Kidney (tissue), 14 donors: Measurements from ENCODE around the gene TFG. TPM values are rescaled to one million over a fixed set of nuclear protein-coding genes. Genes with fewer than 3 reads are reported as not detected.

ENCODE experiments used
- DNase-seq, 5 donors: peaks; one replicate each; pipeline ENCODE4 v3.0.0-alpha.2; 2013 to 2020
- FAIRE-seq: peaks from 2 replicates; lab custom pipeline; 2012; peaks lifted over from hg19 to GRCh38; lab: Jason Lieb, UNC
- H3K27ac ChIP-seq, 2 donors: one replicate each; pipeline ENCODE4 v1.7.0; 2013; ENCODE audit warnings: low read depth in 2 of 2, low read length in 2 of 2, inconsistent platforms in 1 of 2
- H3K27me3 ChIP-seq: one replicate; pipeline ENCODE4 v1.7.1; 2013; ENCODE audit warnings: low read length, inconsistent platforms; ENCODE audit not compliant: control insufficient read depth, insufficient read depth
- H3K36me3 ChIP-seq, 3 donors: one replicate each; pipeline versions ENCODE4 v1.7.0 to v1.7.1; 2013; ENCODE audit warnings: low read length in 3 of 3, control low read depth in 1 of 3, inconsistent platforms in 1 of 3; ENCODE audit not compliant: insufficient read depth in 3 of 3, control insufficient read depth in 2 of 3
- H3K4me1 ChIP-seq, 3 donors: one replicate each; pipeline versions ENCODE4 v1.7.0 to v1.7.1; 2013; ENCODE audit warnings: low read length in 3 of 3, inconsistent platforms in 1 of 3, low read depth in 1 of 3; ENCODE audit not compliant: control insufficient read depth in 2 of 3, insufficient read depth in 2 of 3
- H3K4me3 ChIP-seq, 3 donors: one replicate each; pipeline versions ENCODE4 v1.7.0 to v1.8.1; 2013; ENCODE audit warnings: low read length in 3 of 3, control low read depth in 1 of 3, inconsistent platforms in 1 of 3
- H3K9ac ChIP-seq, 3 donors: one replicate each; pipeline versions ENCODE4 v1.7.0 to v1.7.1; 2013; ENCODE audit warnings: low read length in 3 of 3, control low read depth in 1 of 3, inconsistent platforms in 1 of 3
- H3K9me3 ChIP-seq, 3 donors: one replicate each; pipeline versions ENCODE4 v1.7.0 to v1.7.1; 2013; ENCODE audit warnings: low read length in 3 of 3, control low read depth in 1 of 3, inconsistent platforms in 1 of 3; ENCODE audit not compliant: control insufficient read depth in 2 of 3, insufficient read depth in 1 of 3
- CTCF ChIP-seq: IDR thresholded peaks from 3 replicates; pipeline ENCODE4 v1.5.1; 2012; ENCODE audit warnings: mild to moderate bottlenecking, moderate library complexity, borderline replicate concordance; ENCODE audit not compliant: insufficient read depth; ENCODE audit errors: extremely low read depth
- intact Hi-C: fragments of 100-400 bp; cut with DNase I; formaldehyde crosslinking; loops from one replicate; pipeline ENCODE4 v1.11.1; 2022
- polyA plus RNA-seq: library from polyadenylated mRNA; stranded (reverse); fragments of 350-450 nt; fragmentation: Illumina TruSeq; extraction: RNeasy Lipid Tissue Mini Kit (QIAGEN cat#74804); gene quantifications from one replicate; pipeline ENCODE4 v1.2.3, GENCODE V29; 2014; ENCODE audit warnings: low read depth, low replicate concordance; ENCODE audit not compliant: insufficient read depth
- total RNA-seq: library from RNA; stranded (reverse); fragmentation: NEBNext Ultra II Directional; extraction: Animal tissue kit (Norgen Biotek cat#: 25700); gene quantifications from one replicate; pipeline ENCODE4 v1.2.1, GENCODE V29; 2021
- donor health status: control.
- donor health status: control.
- donor health status: control.
- donor health status: control.
- donor health status: control.
- donor health status: DM: yes; HTN: yes; CAD: no.
- donor health status: Normal renal cell carcinoma (clear cell type).

Gene TFG
- total and polyA plus RNA-seq, 2 donors from 2014 or later, result 84.8 to 86.2 TPM

DNA sequence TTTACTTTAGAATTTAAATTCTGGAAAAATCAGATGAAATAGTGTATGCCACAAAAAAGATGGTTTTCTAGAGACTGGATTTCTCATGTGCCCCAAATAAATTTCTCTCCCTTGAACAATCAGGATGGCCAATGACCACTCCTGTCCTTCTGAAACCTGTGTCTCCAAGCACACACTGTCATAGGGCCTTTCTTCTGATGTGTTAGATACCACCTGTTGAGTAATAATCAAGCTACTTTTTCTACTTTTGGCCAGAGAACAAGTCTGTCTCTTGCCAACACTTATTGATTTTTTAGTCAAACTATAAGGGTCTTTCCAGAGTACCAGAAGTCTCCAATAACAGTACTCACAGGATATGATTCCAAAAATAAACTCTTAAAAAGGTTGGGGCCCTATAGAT lies 16.1 kb upstream of the TFG start:
- Histone ChIP-seq H3K36me3 (no peaks in the 10 kb centered on the region), H3K27ac (no peak overlapping the region), H3K4me3 (no peak overlapping the region), H3K4me1 (no peaks in the 10 kb centered on the region), H3K27me3 (no peaks in the 10 kb centered on the region), H3K9me3 (no peaks in the 10 kb centered on the region), H3K9ac (no peak overlapping the region)
- intact Hi-C loops, result no loop called here
- no peak for TF ChIP-seq CTCF
- DNase-seq (no peak), FAIRE-seq (no peak)

GRCh38 chr3:100695696-100696095 lies 13.6 kb upstream of the TFG start:
- intact Hi-C loops, result no loop called here
- no peak for TF ChIP-seq CTCF
- Histone ChIP-seq H3K9ac (no peak overlapping the region), H3K36me3 (no peaks in the 10 kb centered on the region), H3K27me3 (no peaks in the 10 kb centered on the region), H3K9me3 (no peaks in the 10 kb centered on the region), H3K4me1 (no peaks in the 10 kb centered on the region), H3K27ac (no peak overlapping the region), H3K4me3 (no peak overlapping the region)
- no peak for DNase-seq
- FAIRE-seq, result no peak

DNA sequence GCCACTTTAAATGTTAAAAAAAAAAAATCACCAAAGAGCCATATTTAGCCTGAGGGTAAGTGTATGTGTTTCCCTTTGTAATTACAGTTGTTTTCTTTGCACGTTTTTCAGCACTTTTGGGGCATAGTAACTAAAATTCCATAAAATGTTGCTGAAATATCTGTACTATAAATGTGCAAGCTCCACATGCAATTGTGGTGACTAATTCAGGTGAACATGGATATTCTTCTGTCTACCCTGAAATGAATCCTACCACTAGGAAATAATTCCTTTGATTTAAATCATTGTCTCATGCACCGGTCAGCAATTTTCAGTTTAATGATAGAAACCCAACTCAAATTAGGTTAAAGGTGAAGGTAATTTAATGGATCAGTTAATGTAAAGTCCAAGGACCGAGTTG lies 13.1 kb upstream of the TFG start:
- Histone ChIP-seq H3K4me3 (no peak overlapping the region), H3K27me3 (no peaks in the 10 kb centered on the region), H3K9ac (no peak overlapping the region), H3K36me3 (no peaks in the 10 kb centered on the region), H3K27ac (no peak overlapping the region), H3K9me3 (no peaks in the 10 kb centered on the region), H3K4me1 (no peaks in the 10 kb centered on the region)
- DNase-seq (no peak), FAIRE-seq (no peak)
- TF ChIP-seq CTCF, result no peak
- intact Hi-C loops, result no loop called here

- Histone ChIP-seq H3K4me1 (no peaks in the 10 kb centered on the region), H3K9ac (no peak overlapping the region), H3K27ac (no peak overlapping the region), H3K9me3 (no peaks in the 10 kb centered on the region), H3K4me3 (no peak overlapping the region), H3K27me3 (no peaks in the 10 kb centered on the region), H3K36me3 (no peaks in the 10 kb centered on the region)
- no peak for TF ChIP-seq CTCF
- no peak for DNase-seq
- FAIRE-seq, result no peak
- intact Hi-C loops, result no loop called here
Observed at GRCh38 chr3:100697172-100697571, 12.1 kb upstream of the TFG start.
